PC-9 (cell line): Measurements from ENCODE around the gene UBAP2L. TPM values are rescaled to one million over a fixed set of nuclear protein-coding genes. Genes with fewer than 3 reads are reported as not detected.
A peak's percentile ranks its signal among the peaks of the same experiment; 100 is the strongest.

Source experiments
- BruUV-seq: library from RNA; stranded (reverse); fragments of 400-500 nt; replicated peaks from 2 replicates; lab custom pipeline; 2021; lab: Mats Ljungman, UMichigan
- CTCF ChIA-PET: fragments of 300-600 bp; sonication (Branson Sonifier 250); formaldehyde crosslinking; loops from one replicate; lab custom pipeline; 2022; ENCODE audit warnings: antibody characterized with exemption; lab: Charles Lee
- POLR2A ChIA-PET: fragments of 300-600 bp; sonication (Branson Sonifier 250); formaldehyde crosslinking; loops from one replicate; lab custom pipeline; 2022; ENCODE audit warnings: antibody characterized with exemption; ENCODE audit not compliant: unreplicated experiment; lab: Charles Lee
- DNase-seq, 2 experiments: peaks; one replicate each; pipeline versions ENCODE4 v3.0.0 to v3.0.0-alpha.2; 2015 to 2022; ENCODE audit warnings: mixed read lengths in 1 of 2
- H2AFZ ChIP-seq: fragments of 200-600 bp; sonication (generic); 2 replicates; pipeline ENCODE4 v1.8.1; 2017; ENCODE audit warnings: antibody characterized with exemption
- H3F3A ChIP-seq: fragments of 200-600 bp; sonication (generic); 2 replicates; pipeline ENCODE4 v1.8.1; 2017; ENCODE audit warnings: antibody characterized with exemption, mild to moderate bottlenecking, low read depth; ENCODE audit not compliant: insufficient read depth
- H3K27ac ChIP-seq: fragments of 200-600 bp; sonication (generic); 2 replicates; pipeline ENCODE4 v1.6.1; 2016; ENCODE audit warnings: mixed run types
- H3K27me3 ChIP-seq: fragments of 200-600 bp; sonication (generic); 2 replicates; pipeline ENCODE4 v1.6.1; 2016; ENCODE audit warnings: low read depth, mixed run types; ENCODE audit not compliant: insufficient read depth
- H3K36me3 ChIP-seq: fragments of 200-600 bp; sonication (generic); 2 replicates; pipeline ENCODE4 v1.6.1; 2016; ENCODE audit warnings: low read depth, mixed run types
- H3K4me1 ChIP-seq: fragments of 200-600 bp; sonication (generic); replicated peaks from 2 replicates; pipeline ENCODE4 v1.6.1; 2016; ENCODE audit warnings: mixed run types; ENCODE audit not compliant: insufficient read depth
- H3K4me2 ChIP-seq: fragments of 200-600 bp; sonication (generic); 2 replicates; pipeline ENCODE4 v1.6.1; 2017; ENCODE audit warnings: mixed run types
- H3K4me3 ChIP-seq: fragments of 200-600 bp; sonication (generic); 2 replicates; pipeline ENCODE4 v1.6.1; 2016; ENCODE audit warnings: mixed run types
- H3K79me2 ChIP-seq: fragments of 200-600 bp; sonication (generic); 2 replicates; pipeline ENCODE4 v1.6.1; 2017; ENCODE audit warnings: low read depth, mixed run types
- H3K9me2 ChIP-seq: fragments of 200-600 bp; sonication (generic); 2 replicates; pipeline ENCODE4 v1.8.1; 2017; ENCODE audit warnings: mild to moderate bottlenecking; ENCODE audit not compliant: insufficient read depth
- H3K9me3 ChIP-seq: fragments of 200-600 bp; sonication (generic); 2 replicates; pipeline ENCODE4 v1.8.1; 2016; ENCODE audit warnings: low read depth; ENCODE audit not compliant: insufficient read depth
- H4K20me1 ChIP-seq: fragments of 200-600 bp; sonication (generic); 2 replicates; pipeline ENCODE4 v1.8.1; 2017; ENCODE audit not compliant: insufficient read depth
- CTCF ChIP-seq: fragments of 200-600 bp; sonication (generic); conservative IDR thresholded peaks from 2 replicates; pipeline ENCODE4 v1.6.1; 2017; ENCODE audit warnings: mixed run types, antibody characterized with exemption, mild to moderate bottlenecking, moderate library complexity
- EZH2 ChIP-seq: fragments of 200-600 bp; sonication (generic); IDR thresholded peaks from 2 replicates; pipeline ENCODE4 v1.8.0; 2017; ENCODE audit warnings: antibody characterized with exemption, low read depth
- intact Hi-C: fragments of 100-400 bp; cut with micrococcal nuclease; formaldehyde crosslinking; loops from one replicate; pipeline ENCODE4 v1.10.0; 2022; ENCODE audit not compliant: unreplicated experiment
- total RNA-seq: library from RNA; stranded (reverse); gene quantifications from 2 replicates; pipeline ENCODE4 v1.2.3, GENCODE V29; 2021

Gene UBAP2L
- total RNA-seq, 1 experiment from 2014 or later, result 157 TPM

- Histone ChIP-seq H3K36me3 (peaks cover 7% of the 10 kb centered on the region; the same call in 1 of the 2 replicates), H3K9me2 (no peaks in the 10 kb centered on the region), H3K4me1 (peaks cover 24% of the 10 kb centered on the region), H3F3A (peaks cover 19% of the 10 kb centered on the region; the same call in 1 of the 2 replicates), H3K9me3 (no peaks in the 10 kb centered on the region), H3K27ac (peak overlapping the region; percentile 74), H3K4me2 (peak overlapping the region; percentile 93), H4K20me1 (peaks cover 39% of the 10 kb centered on the region), H3K27me3 (no peaks in the 10 kb centered on the region), H2AFZ (peak overlapping the region; percentile 94), H3K4me3 (peak overlapping the region; percentile 83), H3K79me2 (peaks cover 46% of the 10 kb centered on the region)
- ChIA-PET CTCF (no interaction called here), POLR2A (interaction anchor here (0.6 to 1.3 kb wide), 2 partner anchors 193 to 291 kb away, joined by 8 to 11 read pairs; partner anchors contain the start of gene RPS27)
- intact Hi-C loops, result loop anchor here (2.0 kb wide), 3 partner anchors 90 to 614 kb away; partner anchors contain the start of genes HAX1 and RPS27
- TSS peak; percentile 82 for BruUV-seq
- peak; percentile 97 to 98 for DNase-seq
- TF ChIP-seq EZH2, result no peak
- no peak for TF ChIP-seq CTCF
Measured at GRCh38 chr1:154183046-154183915, 37.5 kb upstream of the UBAP2L start.

GRCh38 chr1:154186177-154186576 lies 34.6 kb upstream of the UBAP2L start:
- H3K4me3 ChIP-seq, result no peak overlapping the region
- TF ChIP-seq CTCF (peak; percentile 71), EZH2 (no peak)
- no peaks in the 10 kb centered on the region for H3K9me3 ChIP-seq
- H2AFZ ChIP-seq, result no peak overlapping the region
- peak; percentile 44 to 45 for DNase-seq
- H3K36me3 ChIP-seq, result no peaks in the 10 kb centered on the region
- peaks cover 17% of the 10 kb centered on the region for H3K79me2 ChIP-seq
- H3K27me3 ChIP-seq, result peaks cover 7% of the 10 kb centered on the region
- intact Hi-C loops, result loop anchor here (2.0 kb wide), 1 partner anchor 361 kb away; no protein-coding TSS in a partner anchor
- CTCF ChIA-PET, result no interaction called here
- H3K9me2 ChIP-seq, result no peaks in the 10 kb centered on the region
- BruUV-seq, result no TSS peak
- H3F3A ChIP-seq, result peaks cover 19% of the 10 kb centered on the region; the same call in 1 of the 2 replicates
- no peak overlapping the region for H3K27ac ChIP-seq
- peaks cover 10% of the 10 kb centered on the region for H4K20me1 ChIP-seq
- H3K4me2 ChIP-seq, result no peak overlapping the region
- H3K4me1 ChIP-seq, result peaks cover 6% of the 10 kb centered on the region
- POLR2A ChIA-PET, result no interaction called here

GRCh38 chr1:154186852-154187501 lies 33.8 kb upstream of the UBAP2L start:
- BruUV-seq, result no TSS peak
- peaks cover 9% of the 10 kb centered on the region for H3K79me2 ChIP-seq
- no peak overlapping the region for H2AFZ ChIP-seq
- H3K4me2 ChIP-seq, result no peak overlapping the region
- ChIA-PET CTCF (interaction anchor here (0.5 kb wide), 1 partner anchor 604 kb away, joined by 4 read pairs; no protein-coding TSS in a partner anchor), POLR2A (no interaction called here)
- intact Hi-C loops, result loop anchor here (2.0 kb wide), 1 partner anchor 360 kb away; no protein-coding TSS in a partner anchor
- no peak overlapping the region for H3K4me3 ChIP-seq
- no peaks in the 10 kb centered on the region for H3K9me2 ChIP-seq
- no peaks in the 10 kb centered on the region for H3K36me3 ChIP-seq
- H3K9me3 ChIP-seq, result no peaks in the 10 kb centered on the region
- H3K27me3 ChIP-seq, result peaks cover 15% of the 10 kb centered on the region
- peaks cover 2% of the 10 kb centered on the region for H4K20me1 ChIP-seq
- TF ChIP-seq EZH2 (no peak), CTCF (no peak)
- H3F3A ChIP-seq, result peaks cover 19% of the 10 kb centered on the region; the same call in 1 of the 2 replicates
- H3K4me1 ChIP-seq, result no peaks in the 10 kb centered on the region; the same call in 1 of the 2 replicates
- no peak for DNase-seq
- H3K27ac ChIP-seq, result no peak overlapping the region
